ENCODE results near the gene DYSF.

The DYSF gene

GRCh38 chr2:71672826-71673795 is 219.8 kb downstream of the DYSF start:
- no peak for DNase-seq (ENCODE audit: low read depth in 2 of 2)

- DNase-seq (ENCODE audit: low read depth in 2 of 2) = no peak
Observed at GRCh38 chr2:71674158-71674851, 220.9 kb downstream of the DYSF start.

- DNase-seq (ENCODE audit: low read depth in 2 of 2) = no peak
Observed at GRCh38 chr2:71675296-71675695, 221.9 kb downstream of the DYSF start.

- DNase-seq (ENCODE audit: low read depth in 2 of 2) = no peak
Observed at GRCh38 chr2:71678874-71679273, 225.5 kb downstream of the DYSF start.

- no peak for DNase-seq (ENCODE audit: low read depth in 2 of 2)
Observed at GRCh38 chr2:71679491-71679890, 226.1 kb downstream of the DYSF start.

- no peak for DNase-seq (ENCODE audit: low read depth in 2 of 2)
Observed at GRCh38 chr2:71680925-71681324, 227.6 kb downstream of the DYSF start.

GRCh38 chr2:71681626-71682025 is 228.3 kb downstream of the DYSF start:
- no peak for DNase-seq (ENCODE audit: low read depth in 2 of 2)

GRCh38 chr2:71682341-71682740 is 229.0 kb downstream of the DYSF start:
- no peak for DNase-seq (ENCODE audit: low read depth in 2 of 2)

GRCh38 chr2:71683070-71683469 is 229.7 kb downstream of the DYSF start:
- DNase-seq (ENCODE audit: low read depth in 2 of 2) = no peak

- DNase-seq (ENCODE audit: low read depth in 2 of 2) = no peak
Observed at GRCh38 chr2:71683666-71684065, 230.3 kb downstream of the DYSF start.

GRCh38 chr2:71684226-71685072 is 231.1 kb downstream of the DYSF start:
- no peak for DNase-seq (ENCODE audit: low read depth in 2 of 2)

GRCh38 chr2:71685073-71685848 is 231.9 kb downstream of the DYSF start:
- DNase-seq (ENCODE audit: low read depth in 2 of 2) = no peak

GRCh38 chr2:71685941-71686611 is 232.7 kb downstream of the DYSF start:
- no peak for DNase-seq (ENCODE audit: low read depth in 2 of 2)

- DNase-seq (ENCODE audit: low read depth in 2 of 2) = no peak
Observed at GRCh38 chr2:71686781-71687180, 233.4 kb downstream of the DYSF start.

- no peak for DNase-seq (ENCODE audit: low read depth in 2 of 2)
Observed at GRCh38 chr2:71687412-71687811, 234.1 kb downstream of the DYSF start.

- no peak for DNase-seq (ENCODE audit: low read depth in 2 of 2)
Observed at GRCh38 chr2:71688530-71688929, 235.2 kb downstream of the DYSF start.

GRCh38 chr2:71689393-71689792 is 236.0 kb downstream of the DYSF start:
- DNase-seq (ENCODE audit: low read depth in 2 of 2) = no peak

GRCh38 chr2:71689968-71690834 is 236.8 kb downstream of the DYSF start:
- no peak for DNase-seq (ENCODE audit: low read depth in 2 of 2)

GRCh38 chr2:71690876-71691475 is 237.6 kb downstream of the DYSF start:
- DNase-seq (ENCODE audit: low read depth in 2 of 2) = no peak

All from fibroblast of skin of left biceps (primary cell).